Amygdala (tissue), 56 donors: Measurements from ENCODE around the gene C12orf50.
"Not testable (repeated sequence)": the region's sequence is repeated elsewhere in the genome, so short reads cannot be mapped to it uniquely, and the experiment has no call there.

Experiments
- DNase-seq, 56 donors: peaks; one replicate each; lab custom pipeline; 2025; lab: John Stamatoyannopoulos, UW

Gene C12orf50

GRCh38 chr12:88029093-88029665 lies at the start of gene C12orf50:
Gene C12orf50 (minus strand): TSS chr12:88029401. CDS start chr12:88026962, 2,439 bp downstream.
- no peak for DNase-seq

- no peak for DNase-seq
Measured at GRCh38 chr12:88067301-88067700, 38.1 kb upstream of the C12orf50 start.

GRCh38 chr12:88063375-88063774 lies 34.2 kb upstream of the C12orf50 start:
- no peak for DNase-seq

- no peak for DNase-seq
Measured at GRCh38 chr12:88062474-88062873, 33.3 kb upstream of the C12orf50 start.

- no peak for DNase-seq
Measured at GRCh38 chr12:88058719-88059077, 29.5 kb upstream of the C12orf50 start.

- peak in 16 of 56 donors; percentile 0 to 30 (median 12) for DNase-seq
Measured at GRCh38 chr12:88057994-88058718, 29.0 kb upstream of the C12orf50 start.

- DNase-seq, result no peak
Measured at GRCh38 chr12:88056571-88056970, 27.4 kb upstream of the C12orf50 start.

GRCh38 chr12:88052686-88053085 lies 23.5 kb upstream of the C12orf50 start:
- DNase-seq, result peak in 19 of 56 donors; percentile 2 to 53 (median 17)

GRCh38 chr12:88044035-88044434 lies 14.8 kb upstream of the C12orf50 start:
- no peak for DNase-seq

GRCh38 chr12:88037770-88038169 lies 8.6 kb upstream of the C12orf50 start:
- DNase-seq, result no peak

- DNase-seq, result no peak
Measured at GRCh38 chr12:88036353-88036965, 7.3 kb upstream of the C12orf50 start.

GRCh38 chr12:88035907-88036289 lies 6.7 kb upstream of the C12orf50 start:
- DNase-seq, result no peak

- DNase-seq, result peak; percentile 32 to 95 (median 84)
Measured at GRCh38 chr12:88035271-88035906, 6.2 kb upstream of the C12orf50 start.

GRCh38 chr12:88031161-88031560 lies 2.0 kb upstream of the C12orf50 start:
- not testable (repeated sequence) for DNase-seq

- no peak for DNase-seq
Measured at GRCh38 chr12:88026196-88026595, 3.0 kb downstream of the C12orf50 start.

- DNase-seq, result no peak
Measured at GRCh38 chr12:88017964-88018363, 11.2 kb downstream of the C12orf50 start.

- no peak for DNase-seq
Measured at GRCh38 chr12:88015825-88016224, 13.4 kb downstream of the C12orf50 start.

GRCh38 chr12:88011755-88012154 lies 17.4 kb downstream of the C12orf50 start:
- DNase-seq, result no peak

- peak in 1 of 56 donors; percentile 1 for DNase-seq
Measured at GRCh38 chr12:88006351-88006750, 22.9 kb downstream of the C12orf50 start.

GRCh38 chr12:88001327-88001726 lies 27.9 kb downstream of the C12orf50 start:
- no peak for DNase-seq

- DNase-seq, result peak in 43 of 56 donors; percentile 0 to 73 (median 15)
Measured at GRCh38 chr12:87995581-87996178, 33.5 kb downstream of the C12orf50 start.
